Suppressor macrophage treated with lipopolysaccharide for 4 hours (primary cell): ENCODE data around the gene ENHO.
"Not testable (repeated sequence)": the region's sequence is repeated elsewhere in the genome, so short reads cannot be mapped to it uniquely, and the experiment has no call there.

ENCODE experiments used
- DNase-seq: peaks from one replicate; pipeline ENCODE4 v3.0.0-alpha.2; 2020

Gene ENHO

GRCh38 chr9:34505370-34506120, 17.2 kb downstream of the ENHO start:
- DNase-seq, result no peak

DNA sequence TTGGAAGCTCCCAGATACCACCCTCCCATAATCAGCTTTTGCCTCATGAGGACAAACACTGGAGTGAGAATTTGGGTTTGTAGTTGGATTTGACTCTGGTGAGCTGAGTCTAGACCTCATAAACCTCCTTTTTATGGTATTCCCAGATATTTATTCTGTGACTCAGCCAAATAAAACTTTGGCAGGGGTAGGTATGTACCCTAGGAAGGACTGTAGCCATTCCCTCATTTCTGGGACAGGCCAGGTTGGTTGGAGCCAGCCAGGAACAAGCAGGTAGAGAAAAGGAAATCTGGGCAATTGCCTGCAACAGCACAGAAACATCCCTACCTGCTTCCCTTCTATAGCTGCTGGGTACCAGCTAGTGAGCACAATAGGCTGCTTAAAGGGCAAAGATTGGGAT, 19.4 kb downstream of the ENHO start:
- no peak for DNase-seq

DNA sequence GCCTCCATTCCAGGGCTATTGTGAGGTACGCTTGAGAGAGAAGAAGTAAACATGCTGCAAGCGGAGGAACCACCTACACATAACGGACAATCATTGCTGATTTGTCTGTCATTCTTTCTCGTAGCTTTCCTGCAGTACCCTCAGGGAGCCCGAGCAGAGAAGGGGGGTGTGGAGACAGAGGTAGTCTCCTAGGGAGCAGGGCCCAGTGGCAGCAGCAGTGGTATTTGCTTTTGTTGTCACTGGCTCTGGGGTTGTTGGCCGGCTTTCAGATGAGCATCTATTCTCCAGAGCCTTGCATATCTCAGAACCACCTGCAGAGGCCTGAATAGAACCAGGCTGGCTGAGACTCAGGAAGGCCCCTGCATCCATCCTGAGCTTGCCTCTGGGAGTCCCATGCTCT, 19.9 kb downstream of the ENHO start:
- no peak for DNase-seq

- DNase-seq, result no peak
Observed at GRCh38 chr9:34502471-34502870, 20.3 kb downstream of the ENHO start.

- no peak for DNase-seq
Observed at GRCh38 chr9:34501889-34502425, 20.8 kb downstream of the ENHO start.

DNA sequence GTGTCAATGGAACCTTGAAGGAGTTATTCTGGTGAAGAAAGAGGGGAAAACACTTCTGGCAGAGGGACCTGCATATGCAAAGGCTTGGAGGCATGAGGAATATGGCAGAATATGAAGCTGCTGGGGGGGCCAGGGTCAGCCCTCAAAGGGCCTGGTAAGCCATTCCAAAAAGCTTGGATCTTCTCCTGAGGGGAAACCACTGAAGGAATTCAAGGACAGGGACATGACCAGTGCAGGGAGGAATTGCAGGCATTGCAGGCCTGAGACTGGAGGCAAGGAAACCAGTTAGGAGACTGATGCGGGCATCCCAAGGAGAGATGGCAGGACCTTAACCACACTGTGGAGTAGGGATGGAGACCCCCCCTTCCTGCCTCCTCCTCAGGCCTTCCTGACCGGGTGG, 21.4 kb downstream of the ENHO start:
- DNase-seq, result no peak

- DNase-seq, result peak; percentile 70
Observed at GRCh38 chr9:34500623-34501267, 22.0 kb downstream of the ENHO start.

- DNase-seq, result no peak
Observed at GRCh38 chr9:34499076-34499475, 23.7 kb downstream of the ENHO start.

GRCh38 chr9:34498553-34498952, 24.2 kb downstream of the ENHO start:
- DNase-seq, result no peak

- DNase-seq, result no peak
Observed at GRCh38 chr9:34496149-34496712, 26.6 kb downstream of the ENHO start.

DNA sequence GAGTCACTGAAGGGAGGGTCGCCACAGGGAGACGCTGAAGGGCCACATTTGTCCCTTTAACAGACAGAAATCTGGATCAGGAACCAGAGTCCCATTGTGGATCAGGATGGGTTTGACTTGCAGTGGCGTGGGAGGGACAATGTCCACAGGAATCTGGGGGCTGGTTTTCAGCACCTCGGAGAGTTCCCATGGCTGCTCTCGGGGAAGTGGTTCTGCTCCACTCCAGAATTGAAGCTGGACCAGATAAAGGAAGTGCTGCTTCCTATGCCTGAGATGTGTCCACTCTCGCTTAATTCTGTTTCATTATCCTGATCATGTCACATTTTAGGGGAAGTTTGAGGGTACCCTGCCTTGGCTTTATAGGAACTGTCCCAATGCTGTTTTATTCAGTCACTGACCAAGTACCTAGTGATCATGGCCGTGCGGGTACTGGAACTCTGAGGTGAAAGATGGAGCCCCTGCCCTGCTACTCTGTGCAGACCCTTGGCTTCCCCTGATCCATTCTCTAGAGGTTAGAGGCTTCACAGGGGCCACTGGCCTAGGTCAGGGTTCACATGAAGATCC, 28.7 kb downstream of the ENHO start:
- peak; percentile 51 for DNase-seq

DNA sequence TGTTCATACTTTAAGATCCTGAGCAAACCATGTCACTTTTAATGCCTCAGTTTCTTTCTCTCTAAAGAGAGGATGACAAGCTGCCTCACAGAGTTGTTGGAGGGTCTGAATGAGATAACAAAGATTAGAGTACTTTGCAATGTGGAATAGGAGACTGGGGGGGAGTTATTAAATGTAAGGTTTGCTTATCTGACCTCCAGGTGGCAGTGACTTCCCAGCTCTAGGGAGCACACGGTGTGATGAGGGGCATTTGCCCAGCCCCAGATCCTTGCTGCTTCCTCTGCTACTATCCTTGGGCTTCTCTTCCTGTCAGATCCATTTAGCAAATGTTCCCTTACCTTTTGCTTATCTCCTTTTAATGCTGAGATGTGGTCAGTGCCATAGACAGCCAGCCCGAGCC, 30.7 kb downstream of the ENHO start:
- DNase-seq, result no peak

DNA sequence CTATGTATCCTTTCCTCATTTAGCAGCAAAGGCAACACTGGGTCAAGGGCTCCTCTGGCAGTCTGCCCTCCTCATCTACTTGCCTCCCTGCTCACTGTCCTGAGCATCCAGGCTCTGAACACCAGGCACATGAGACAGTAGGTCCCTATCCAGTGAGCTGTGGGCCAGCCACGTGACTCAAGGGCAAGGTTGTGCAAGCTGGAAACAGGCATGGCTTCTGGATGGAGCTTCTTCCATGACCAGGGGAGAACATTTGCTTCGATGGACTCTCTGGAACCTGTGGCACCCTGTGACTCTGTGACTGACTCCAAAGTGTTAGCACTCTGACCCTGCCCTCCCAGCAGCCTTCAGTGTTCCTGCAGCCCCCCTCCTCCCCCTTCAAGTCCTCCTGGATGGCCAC, 31.2 kb downstream of the ENHO start:
- DNase-seq, result no peak

- DNase-seq, result no peak
Observed at GRCh38 chr9:34490760-34491159, 32.0 kb downstream of the ENHO start.

DNA sequence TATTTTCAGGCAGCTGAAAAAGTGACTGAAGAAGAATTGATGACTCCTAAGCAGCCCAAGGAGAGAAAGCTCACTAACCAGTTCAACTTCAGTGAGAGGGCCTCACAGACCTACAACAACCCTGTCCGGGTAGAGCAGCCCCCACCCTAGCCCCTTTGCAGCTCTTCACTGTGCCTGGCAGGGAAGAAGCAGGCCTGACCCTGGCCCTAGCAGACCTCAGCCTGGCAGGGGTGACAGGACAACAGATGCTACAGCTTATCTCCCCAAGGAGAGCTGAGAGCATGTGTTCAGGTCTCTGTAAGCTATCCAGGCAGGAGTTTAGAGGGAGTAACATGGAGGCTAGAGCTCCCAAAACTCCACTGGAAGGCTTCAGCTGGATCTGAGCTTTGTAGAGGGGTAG, 32.4 kb downstream of the ENHO start:
- no peak for DNase-seq

DNA sequence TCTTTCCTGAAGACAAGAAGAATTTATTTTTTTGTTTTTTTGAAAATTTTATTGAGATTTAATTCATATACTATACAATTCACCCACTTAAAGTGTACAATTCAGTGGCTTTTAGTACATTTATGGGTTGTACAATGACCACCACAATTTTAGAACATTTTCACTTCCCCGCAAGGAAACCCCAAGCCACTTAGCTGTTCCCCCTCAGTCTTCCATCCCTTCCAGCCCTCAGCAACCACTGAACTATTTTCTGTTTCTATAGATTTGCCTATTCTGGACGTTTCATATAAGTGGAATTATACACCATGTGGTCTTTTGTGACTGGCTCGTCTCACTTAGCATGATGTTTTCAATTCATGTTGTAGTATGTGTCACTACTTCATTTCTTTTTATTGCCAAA, 36.2 kb downstream of the ENHO start:
- peak; percentile 21 for DNase-seq

DNA sequence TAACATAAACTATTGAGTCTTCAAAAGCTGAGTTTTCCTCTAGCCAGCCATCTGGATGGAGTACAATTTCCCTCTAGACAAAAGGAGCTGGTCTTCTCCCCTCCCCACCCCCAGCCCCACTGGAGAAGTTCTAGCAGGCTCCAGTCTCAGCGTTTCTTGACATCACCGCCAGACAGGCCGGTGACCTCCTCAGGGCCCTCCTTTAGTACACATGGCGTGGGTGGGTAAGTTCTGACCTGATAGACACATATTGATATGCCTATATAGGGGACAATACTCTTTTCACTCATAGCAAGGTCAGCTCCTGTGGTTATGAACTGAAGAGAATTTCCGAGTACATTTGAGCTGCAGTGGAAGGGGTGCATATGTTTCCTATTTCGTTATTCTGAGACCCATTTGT, 37.0 kb downstream of the ENHO start:
- no peak for DNase-seq

DNA sequence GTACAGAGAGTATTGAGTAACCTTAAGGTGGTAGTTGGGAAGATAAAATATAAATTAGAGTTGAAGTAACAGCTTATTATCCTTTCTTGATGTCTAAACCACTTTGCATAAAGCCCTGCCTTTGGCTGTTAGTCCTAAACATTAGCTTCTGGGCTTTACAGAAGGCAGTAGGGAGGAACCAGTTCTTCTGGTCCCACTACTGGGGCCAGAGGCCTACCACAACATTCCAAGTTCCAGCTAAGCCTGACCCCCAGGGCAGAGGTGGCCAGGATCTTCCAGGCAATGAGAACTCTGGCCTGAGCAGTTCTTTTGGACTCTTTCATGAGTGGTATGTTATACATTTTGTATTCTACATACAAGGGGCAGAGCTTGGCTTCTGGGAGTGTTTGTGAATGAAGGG, 38.1 kb downstream of the ENHO start:
- DNase-seq, result no peak

GRCh38 chr9:34482746-34483145, 40.0 kb downstream of the ENHO start:
- not testable (repeated sequence) for DNase-seq

GRCh38 chr9:34481620-34482019, 41.2 kb downstream of the ENHO start:
- not testable (repeated sequence) for DNase-seq

- DNase-seq, result no peak
Observed at GRCh38 chr9:34479431-34479866, 43.3 kb downstream of the ENHO start.

- DNase-seq, result no peak
Observed at GRCh38 chr9:34477541-34477940, 45.2 kb downstream of the ENHO start.

DNA sequence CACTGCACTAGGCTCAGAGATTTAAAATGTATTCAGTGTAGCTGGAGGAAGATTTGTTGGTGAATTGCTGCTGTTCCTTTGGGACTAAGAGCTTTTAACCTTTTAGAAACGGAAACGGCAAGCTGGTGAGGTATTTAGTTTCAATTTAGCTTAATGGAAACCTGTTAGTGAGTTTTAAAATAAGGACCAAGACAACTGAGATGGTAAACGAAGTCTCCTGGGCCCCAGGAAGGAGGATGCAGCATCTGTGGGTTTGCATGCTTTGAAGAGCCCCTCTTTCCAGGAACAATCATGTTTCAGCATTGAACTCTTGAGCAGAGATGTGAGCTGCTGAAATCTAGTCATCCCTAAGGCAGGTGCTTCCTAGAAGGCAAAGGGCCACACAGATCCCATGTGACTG, 47.7 kb downstream of the ENHO start:
- DNase-seq, result no peak
